GM19397 (cell line): ENCODE results near the gene ARHGEF4.

Experiments used
- ATAC-seq: cut with Tn5 transposase; IDR thresholded peaks from one replicate; pipeline ENCODE4 v1.9.1; 2021; ENCODE audit warnings: mild to moderate bottlenecking, moderate library complexity; ENCODE audit not compliant: unreplicated experiment

The ARHGEF4 gene

GRCh38 chr2:130832296-130832940, 4.3 kb upstream of the ARHGEF4 start:
- ATAC-seq: no peak

- no peak for ATAC-seq
Observed at GRCh38 chr2:130834091-130834930, 2.4 kb upstream of the ARHGEF4 start.

- no peak for ATAC-seq
Observed at GRCh38 chr2:130834931-130835765, 1.6 kb upstream of the ARHGEF4 start.

GRCh38 chr2:130835766-130836015, 1.0 kb upstream of the ARHGEF4 start:
- ATAC-seq: no peak

GRCh38 chr2:130837175-130837810, 579 bp downstream of the ARHGEF4 start:
- no peak for ATAC-seq

GRCh38 chr2:130837811-130838565, 1.3 kb downstream of the ARHGEF4 start:
- ATAC-seq: no peak

GRCh38 chr2:130839011-130839780, 2.5 kb downstream of the ARHGEF4 start:
- ATAC-seq: no peak

- no peak for ATAC-seq
Observed at GRCh38 chr2:130840506-130840905, 3.8 kb downstream of the ARHGEF4 start.

GRCh38 chr2:130841741-130842365, 5.1 kb downstream of the ARHGEF4 start:
- ATAC-seq: no peak

- ATAC-seq: no peak
Observed at GRCh38 chr2:130842770-130843169, 6.1 kb downstream of the ARHGEF4 start.

GRCh38 chr2:130843321-130843985, 6.7 kb downstream of the ARHGEF4 start:
- no peak for ATAC-seq

- no peak for ATAC-seq
Observed at GRCh38 chr2:130844161-130844560, 7.4 kb downstream of the ARHGEF4 start.

GRCh38 chr2:130845505-130846085, 8.9 kb downstream of the ARHGEF4 start:
- ATAC-seq: no peak

GRCh38 chr2:130846233-130846632, 9.5 kb downstream of the ARHGEF4 start:
- ATAC-seq: no peak

- ATAC-seq: no peak
Observed at GRCh38 chr2:130846686-130847375, 10.1 kb downstream of the ARHGEF4 start.

GRCh38 chr2:130847776-130848525, 11.2 kb downstream of the ARHGEF4 start:
- ATAC-seq: no peak

GRCh38 chr2:130848526-130849210, 12.0 kb downstream of the ARHGEF4 start:
- no peak for ATAC-seq
